K562 (cell line): ENCODE measurements around the gene CAPRIN1. TPM values are rescaled to one million over a fixed set of nuclear protein-coding genes. Genes with fewer than 3 reads are reported as not detected.
A peak's percentile ranks its signal among the peaks of the same experiment; 100 is the strongest.

Source experiments
- ATAC-seq: fragments of 200-7000 bp; cut with Tn5 transposase; 3 replicates; pipeline ENCODE4 v1.9.1; 2020; ENCODE audit warnings: moderate library complexity
- BruUV-seq: library from RNA; stranded (reverse); fragments of 400-500 nt; replicated peaks from 2 replicates; lab custom pipeline; 2021; lab: Mats Ljungman, UMichigan
- CTCF ChIA-PET: fragments of 300-600 bp; formaldehyde crosslinking; extraction: SDS; loops from one replicate; lab custom pipeline; 2021; ENCODE audit warnings: low intra/inter-chr PET ratio; lab: Yijun Ruan, JAX
- POLR2A ChIA-PET: fragments of 300-600, 350-650 bp; sonication (Branson Sonifier 250); formaldehyde crosslinking; extraction: SDS; loops from one replicate; lab custom pipeline; 2021; ENCODE audit warnings: antibody characterized with exemption, inconsistent platforms; lab: Yijun Ruan, JAX
- DNase-seq, 4 experiments: peaks; one replicate each; pipeline versions ENCODE4 v3.0.0 to v3.0.0-alpha.2; 2011 to 2018; ENCODE audit warnings: low spot score in 3 of 4, mixed read lengths in 3 of 4; ENCODE audit errors: extremely low read depth in 1 of 4
- FAIRE-seq: peaks from 2 replicates; lab custom pipeline; 2011; peaks lifted over from hg19 to GRCh38; lab: Jason Lieb, UNC
- H2AFZ ChIP-seq: 2 replicates; pipeline ENCODE4 v1.6.0; 2011; ENCODE audit warnings: low read depth, low read length, control low read depth, inconsistent platforms
- H3K27ac ChIP-seq: fragments of 200-600 bp; 3 replicates; pipeline ENCODE4 v1.8.0; 2011; ENCODE audit warnings: low read depth, mild to moderate bottlenecking, control low read depth, inconsistent platforms, low read length, moderate library complexity, mixed read lengths; ENCODE audit errors: extremely low read depth
- H3K27me3 ChIP-seq, 2 experiments: fragments of 300-600 bp in 1 of 2; 2 replicates in 1 of 2; 3 replicates in 1 of 2; pipeline versions ENCODE4 v1.6.0 to v1.8.0; 2011; ENCODE audit warnings: inconsistent platforms in 2 of 2, low read length in 2 of 2, mild to moderate bottlenecking in 1 of 2, mixed read lengths in 1 of 2, moderate library complexity in 1 of 2; ENCODE audit not compliant: control insufficient read depth in 2 of 2, insufficient read depth in 2 of 2
- H3K36me3 ChIP-seq: fragments of 300-600 bp; 3 replicates; pipeline ENCODE4 v1.8.0; 2011; ENCODE audit warnings: mild to moderate bottlenecking, low read length, inconsistent platforms; ENCODE audit not compliant: control insufficient read depth, insufficient read depth
- H3K4me1 ChIP-seq, 2 experiments: fragments of 200-600 bp in 1 of 2; replicated peaks in 1 of 2; 2 replicates in 1 of 2; 3 replicates in 1 of 2; pipeline versions ENCODE4 v1.5.1 to v1.8.0; 2011; ENCODE audit warnings: inconsistent platforms in 2 of 2, low read length in 2 of 2, mild to moderate bottlenecking in 1 of 2, mixed read lengths in 1 of 2, moderate library complexity in 1 of 2; ENCODE audit not compliant: control insufficient read depth in 2 of 2, insufficient read depth in 2 of 2
- H3K4me2 ChIP-seq: 2 replicates; pipeline ENCODE4 v1.6.1; 2011; ENCODE audit warnings: low read length, control low read depth, inconsistent platforms, mixed read lengths; ENCODE audit not compliant: insufficient read depth
- H3K4me3 ChIP-seq: fragments of 200-600 bp; sonication (generic), shearing (Covaris generic); 2 replicates; pipeline ENCODE4 v1.5.1; 2016; ENCODE audit warnings: control low read depth, inconsistent platforms
- H3K79me2 ChIP-seq: fragments of 200-600 bp; 3 replicates; pipeline ENCODE4 v1.8.0; 2011; ENCODE audit warnings: low read length, inconsistent platforms; ENCODE audit not compliant: control insufficient read depth, insufficient read depth
- H3K9ac ChIP-seq, 2 experiments: 2 replicates each; pipeline versions ENCODE4 v1.6.0 to v1.6.1; 2011; ENCODE audit warnings: low read depth in 2 of 2, low read length in 2 of 2, control low read depth in 1 of 2, inconsistent platforms in 1 of 2, mild to moderate bottlenecking in 1 of 2, mixed read lengths in 1 of 2; ENCODE audit not compliant: insufficient read depth in 1 of 2
- H3K9me1 ChIP-seq: one replicate; pipeline ENCODE4 v1.6.0; 2011; ENCODE audit warnings: inconsistent platforms, mild to moderate bottlenecking, low read length, moderate library complexity; ENCODE audit not compliant: control insufficient read depth, insufficient read depth
- H3K9me3 ChIP-seq: replicated peaks from 2 replicates; pipeline ENCODE4 v1.5.1; 2011; ENCODE audit warnings: low read depth, low read length, inconsistent platforms; ENCODE audit not compliant: control insufficient read depth, insufficient read depth
- H4K20me1 ChIP-seq: replicated peaks from 2 replicates; pipeline ENCODE4 v1.6.1; 2011; ENCODE audit warnings: low read length, inconsistent platforms, mixed read lengths; ENCODE audit not compliant: control insufficient read depth, insufficient read depth
- CBX3 ChIP-seq, 2 experiments: IDR thresholded peaks; 1 replicate in 1 of 2; 2 replicates in 1 of 2; pipeline ENCODE4 v1.6.1; 2012; ENCODE audit warnings: inconsistent platforms in 2 of 2, low read length in 2 of 2, borderline replicate concordance in 1 of 2, control low read depth in 1 of 2
- CTBP1 ChIP-seq: fragments of 450-650 bp; IDR thresholded peaks from 2 replicates; pipeline ENCODE4 v1.6.1; 2016; ENCODE audit warnings: borderline replicate concordance
- DMBX1 ChIP-seq: fragments of 250-450 bp; sonication (Bioruptor Pico); IDR thresholded peaks from 2 replicates; pipeline ENCODE4 v1.8.0; 2022; ENCODE audit warnings: inconsistent platforms, mild to moderate bottlenecking, moderate library complexity, borderline replicate concordance
- GABPB1 ChIP-seq: sonication (generic); formaldehyde crosslinking; IDR thresholded peaks from 2 replicates; pipeline ENCODE4 v1.8.0; 2022; ENCODE audit warnings: mild to moderate bottlenecking, missing genetic modification reagents
- KLF13 ChIP-seq: fragments of 450-650 bp; IDR thresholded peaks from 2 replicates; pipeline ENCODE4 v1.6.1; 2016; ENCODE audit warnings: missing genetic modification characterization, low read depth, mild to moderate bottlenecking, missing compliant biosample characterization, moderate library complexity, borderline replicate concordance
- LARP7 ChIP-seq: fragments of 450-650 bp; IDR thresholded peaks from 2 replicates; pipeline ENCODE4 v1.6.1; 2016
- NCOA4 ChIP-seq: fragments of 450-650 bp; IDR thresholded peaks from 2 replicates; pipeline ENCODE4 v1.6.1; 2018; ENCODE audit warnings: mild to moderate bottlenecking; ENCODE audit not compliant: partially characterized antibody
- RBM34 ChIP-seq: fragments of 200-400 bp; formaldehyde crosslinking; IDR thresholded peaks from 2 replicates; pipeline ENCODE4 v1.6.1; 2018; ENCODE audit warnings: low read length, borderline replicate concordance; ENCODE audit not compliant: insufficient read depth
- SIRT6 ChIP-seq: IDR thresholded peaks from one replicate; pipeline ENCODE4 v1.6.1; 2012; ENCODE audit warnings: low read depth, mild to moderate bottlenecking, control low read depth, inconsistent platforms, low read length, moderate library complexity
- SMAD4 ChIP-seq: fragments of 250-450 bp; sonication (Bioruptor Pico); conservative IDR thresholded peaks from 2 replicates; pipeline ENCODE4 v1.8.0; 2021; ENCODE audit warnings: inconsistent platforms, mild to moderate bottlenecking, moderate library complexity
- SRSF3 ChIP-seq: fragments of 200-400 bp; formaldehyde crosslinking; IDR thresholded peaks from 2 replicates; pipeline ENCODE4 v1.6.1; 2016; ENCODE audit warnings: mild to moderate bottlenecking, low read length, moderate library complexity; ENCODE audit not compliant: insufficient read depth
- ZNF764 ChIP-seq: fragments of 250-450 bp; sonication (Bioruptor Pico); IDR thresholded peaks from 2 replicates; pipeline ENCODE4 v1.4.0; 2020; ENCODE audit warnings: low read depth, mild to moderate bottlenecking, moderate library complexity
- WGBS: fragments of 100-300 bp; shearing (Covaris generic); methylation state at CpG from one replicate; pipeline ENCODE4 v1.1.6; 2016; ENCODE audit warnings: low coverage, mixed read lengths; ENCODE audit not compliant: insufficient coverage; ENCODE audit errors: missing lambda C conversion rate; 5-methylcytosine and 5-hydroxymethylcytosine counted together
- in situ Hi-C: fragments of 300-500 bp; cut with MboI; formaldehyde crosslinking; loops from 4 replicates; pipeline ENCODE4 v1.15.0; 2018; ENCODE audit warnings: inconsistent platforms, mixed read lengths
- intact Hi-C: fragments of 100-400 bp; cut with micrococcal nuclease; formaldehyde crosslinking; loops from 2 replicates; pipeline ENCODE4 v1.14.2; 2022
- polyA plus RNA-seq, 8 experiments: library from polyadenylated mRNA; depleted of rRNA in 4 of 8; stranded (reverse) in 5 of 8; unstranded in 3 of 8; fragments of >200 nt; fragmentation: Nextera tagmentation in 2 of 8; fragmentation: Illumina TruSeq in 1 of 8; extraction: Ambion mirVana in 2 of 8; extraction: Trizol in 1 of 8; gene quantifications; 2 replicates each; pipeline versions ENCODE4 v1.2.1 to v1.2.3, GENCODE V29; 2011 to 2014; ENCODE audit warnings: inconsistent platforms in 1 of 8, missing spikeins in 1 of 8
- total RNA-seq, 7 experiments: library from RNA; depleted of rRNA in 6 of 7; stranded (reverse); fragments of >200 nt in 6 of 7; fragmentation: Illumina TruSeq in 2 of 7; extraction: Trizol in 2 of 7; gene quantifications; 2 replicates each; pipeline versions ENCODE4 v1.2.1 to v1.2.3, GENCODE V29; 2011 to 2021; ENCODE audit warnings: low replicate concordance in 1 of 7
- TF ChIP-seq, protein P1 (sequence below): fragments of 250-450 bp; sonication (Bioruptor Pico); IDR thresholded peaks from 2 replicates; pipeline ENCODE4 v1.9.0; 2021; ENCODE audit warnings: mild to moderate bottlenecking
- TF ChIP-seq, protein P2 (sequence below), 2 experiments: fragments of 450-650 bp in 1 of 2; sonication (generic) in 1 of 2; formaldehyde crosslinking in 1 of 2; IDR thresholded peaks; 2 replicates each; pipeline versions ENCODE4 v1.7.1 to v1.9.0; 2016 to 2022; ENCODE audit warnings: inconsistent platforms in 1 of 2, mild to moderate bottlenecking in 1 of 2, missing genetic modification reagents in 1 of 2

The CAPRIN1 gene
- total and polyA plus RNA-seq, 9 of the 15 experiments (the other 6 are each of a cell fraction or from before 2014, with no cell fraction given): 49.6 to 271 (median 244) TPM

DNA sequence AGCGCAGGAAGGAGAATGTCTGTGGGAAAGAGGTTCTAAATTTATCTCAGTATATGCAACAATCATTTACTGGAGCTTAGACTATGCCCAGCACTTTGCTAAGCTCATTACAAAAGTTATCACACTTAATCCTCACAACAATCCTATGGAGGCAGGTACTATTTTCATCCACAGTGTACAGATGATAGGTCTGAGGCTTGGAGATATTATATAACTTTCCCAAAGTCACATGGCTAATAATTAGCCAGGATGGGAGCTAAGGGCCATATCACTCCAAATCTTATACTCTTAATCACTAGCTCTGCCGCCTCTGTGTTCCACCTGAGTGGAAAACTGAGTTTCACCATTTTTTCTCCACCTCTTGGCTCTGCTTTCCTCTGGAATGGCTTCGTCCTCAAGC is 47.3 kb upstream of the CAPRIN1 start:
- Histone ChIP-seq H3K4me3 (no peak overlapping the region), H3K36me3 (no peaks in the 10 kb centered on the region), H3K27ac (no peak overlapping the region), H3K9me3 (no peaks in the 10 kb centered on the region), H3K79me2 (no peaks in the 10 kb centered on the region), H2AFZ (0 out of 2 replicates have a peak overlapping the region, but pooled peaks have one; percentile 14), H3K9ac (no peak overlapping the region), H4K20me1 (no peaks in the 10 kb centered on the region; the same call in 1 of the 2 replicates), H3K27me3 (peaks cover 0 to 5% of the 10 kb centered on the region in 2 experiments; a peak in 1 of 5 replicates), H3K4me2 (no peak overlapping the region), H3K9me1 (no peaks in the 10 kb centered on the region), H3K4me1 (peaks cover 0 to 4% of the 10 kb centered on the region in 2 experiments; a peak in 2 of 5 replicates)
- ChIA-PET CTCF (no interaction called here), POLR2A (no interaction called here)
- no TSS peak for BruUV-seq
- in situ Hi-C loops: no loop called here
- DNase-seq (no peak), ATAC-seq (no peak), FAIRE-seq (no peak)
- 26% methylated on average over 3 of the region's 3 CpGs for WGBS
- intact Hi-C loops: no loop called here
- TF ChIP-seq SMAD4 (CRISPR knock-in tag) (no peak), NCOA4 (no peak), DMBX1 (CRISPR knock-in tag) (no peak), SIRT6 (no peak), ZNF764 (CRISPR knock-in tag) (no peak), CBX3 (IDR thresholded peaks at IDR 0.05; ENCODE audit: borderline replicate concordance in 1 of 2, low read length in 2 of 2) (no peak), CTBP1 (no peak), GABPB1 (no peak), RBM34 (no peak), KLF13 (tag) (no peak), SRSF3 (no peak), LARP7 (no peak)
- TF ChIP-seq, protein P1, sequence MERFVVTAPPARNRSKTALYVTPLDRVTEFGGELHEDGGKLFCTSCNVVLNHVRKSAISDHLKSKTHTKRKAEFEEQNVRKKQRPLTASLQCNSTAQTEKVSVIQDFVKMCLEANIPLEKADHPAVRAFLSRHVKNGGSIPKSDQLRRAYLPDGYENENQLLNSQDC (CRISPR knock-in tag): no peak
- TF ChIP-seq, protein P2, sequence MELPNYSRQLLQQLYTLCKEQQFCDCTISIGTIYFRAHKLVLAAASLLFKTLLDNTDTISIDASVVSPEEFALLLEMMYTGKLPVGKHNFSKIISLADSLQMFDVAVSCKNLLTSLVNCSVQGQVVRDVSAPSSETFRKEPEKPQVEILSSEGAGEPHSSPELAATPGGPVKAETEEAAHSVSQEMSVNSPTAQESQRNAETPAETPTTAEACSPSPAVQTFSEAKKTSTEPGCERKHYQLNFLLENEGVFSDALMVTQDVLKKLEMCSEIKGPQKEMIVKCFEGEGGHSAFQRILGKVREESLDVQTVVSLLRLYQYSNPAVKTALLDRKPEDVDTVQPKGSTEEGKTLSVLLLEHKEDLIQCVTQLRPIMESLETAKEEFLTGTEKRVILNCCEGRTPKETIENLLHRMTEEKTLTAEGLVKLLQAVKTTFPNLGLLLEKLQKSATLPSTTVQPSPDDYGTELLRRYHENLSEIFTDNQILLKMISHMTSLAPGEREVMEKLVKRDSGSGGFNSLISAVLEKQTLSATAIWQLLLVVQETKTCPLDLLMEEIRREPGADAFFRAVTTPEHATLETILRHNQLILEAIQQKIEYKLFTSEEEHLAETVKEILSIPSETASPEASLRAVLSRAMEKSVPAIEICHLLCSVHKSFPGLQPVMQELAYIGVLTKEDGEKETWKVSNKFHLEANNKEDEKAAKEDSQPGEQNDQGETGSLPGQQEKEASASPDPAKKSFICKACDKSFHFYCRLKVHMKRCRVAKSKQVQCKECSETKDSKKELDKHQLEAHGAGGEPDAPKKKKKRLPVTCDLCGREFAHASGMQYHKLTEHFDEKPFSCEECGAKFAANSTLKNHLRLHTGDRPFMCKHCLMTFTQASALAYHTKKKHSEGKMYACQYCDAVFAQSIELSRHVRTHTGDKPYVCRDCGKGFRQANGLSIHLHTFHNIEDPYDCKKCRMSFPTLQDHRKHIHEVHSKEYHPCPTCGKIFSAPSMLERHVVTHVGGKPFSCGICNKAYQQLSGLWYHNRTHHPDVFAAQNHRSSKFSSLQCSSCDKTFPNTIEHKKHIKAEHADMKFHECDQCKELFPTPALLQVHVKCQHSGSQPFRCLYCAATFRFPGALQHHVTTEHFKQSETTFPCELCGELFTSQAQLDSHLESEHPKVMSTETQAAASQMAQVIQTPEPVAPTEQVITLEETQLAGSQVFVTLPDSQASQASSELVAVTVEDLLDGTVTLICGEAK (IDR thresholded peaks at IDR 0.05): no peak
- TF ChIP-seq, protein P2 (CRISPR knock-in tag; IDR thresholded peaks at IDR 0.05): no peak
